ENCODE data around the gene COX7A2. TPM values are rescaled to one million over a fixed set of nuclear protein-coding genes. Genes with fewer than 3 reads are reported as not detected.

COX7A2 gene
- total RNA-seq, 1 experiment from 2014 or later: 516 TPM

GRCh38 chr6:75282706-75283105 is 39.1 kb upstream of the COX7A2 start:
- Histone ChIP-seq H3K23me2 (ENCODE audit: insufficient read length, low read depth, low read length, poor library complexity, severe bottlenecking) (no peaks in the 10 kb centered on the region), H2BK12ac (ENCODE audit: insufficient read length, low read depth, low read length) (no peak overlapping the region), H2AK5ac (ENCODE audit: insufficient read length, low read length) (no peak overlapping the region), H3K14ac (ENCODE audit: insufficient read depth, low read length) (no peak overlapping the region), H3K4me1 (ENCODE audit: insufficient read depth, low read length) (peaks cover 6% of the 10 kb centered on the region; the same call in 1 of the 2 replicates), H2BK15ac (ENCODE audit: low read depth, low read length) (no peak overlapping the region), H3K79me1 (ENCODE audit: insufficient read depth, low read depth, low read length, poor library complexity, severe bottlenecking) (no peaks in the 10 kb centered on the region), H3K79me2 (ENCODE audit: insufficient read depth, low read length) (peaks cover 24% of the 10 kb centered on the region; the same call in 1 of the 2 replicates), H3K4me2 (ENCODE audit: insufficient read depth, insufficient read length, low read length) (peak overlapping the region; percentile 51), H3K9ac (ENCODE audit: extremely low read depth, insufficient read length, low read length) (peak overlapping the region; percentile 57), H3T11ph (ENCODE audit: low read length) (no peak overlapping the region), H2BK5ac (ENCODE audit: insufficient read length, low read length) (no peak overlapping the region), H3K4ac (ENCODE audit: low read depth, low read length) (no peak overlapping the region), H4K91ac (ENCODE audit: insufficient read length, low read depth, low read length) (no peak overlapping the region), H4K8ac (replicated peaks; ENCODE audit: insufficient read length, low read depth, low read length) (no peak overlapping the region), H2BK120ac (ENCODE audit: low read depth, low read length, poor library complexity, severe bottlenecking) (no peak overlapping the region), H2BK20ac (ENCODE audit: low read depth, low read length, poor library complexity, severe bottlenecking) (no peak overlapping the region), H3K9me3 (ENCODE audit: control insufficient read depth, low read depth, low read length) (no peaks in the 10 kb centered on the region), H4K5ac (ENCODE audit: insufficient read length, low read depth, low read length) (no peak overlapping the region), H3K27ac (ENCODE audit: insufficient read length, low read depth, low read length) (no peak overlapping the region), H4K20me1 (ENCODE audit: control insufficient read depth, insufficient read depth, insufficient read length) (no peaks in the 10 kb centered on the region), H3K56ac (ENCODE audit: insufficient read length, low read depth, low read length) (no peak overlapping the region), H3K27me3 (ENCODE audit: insufficient read depth, low read length) (no peaks in the 10 kb centered on the region), H3K23ac (ENCODE audit: insufficient read length, low read depth, low read length) (no peak overlapping the region), H3K18ac (ENCODE audit: insufficient read length, low read depth, low read length) (no peak overlapping the region), H2AFZ (ENCODE audit: low read length) (no peak overlapping the region)
- no peak for TF ChIP-seq CTCF (conservative IDR thresholded peaks at IDR 0.05)
- peaks cover 44 to 50% of the 10 kb centered on the region in 2 experiments for H3K4me1 Mint-ChIP-seq
- H3K9me3 Mint-ChIP-seq: no peaks in the 10 kb centered on the region
- H3K27me3 Mint-ChIP-seq (ENCODE audit: low read depth): no peaks in the 10 kb centered on the region
- peaks cover 0 to 2% (median 0%) of the 10 kb centered on the region in 3 experiments; a peak in 1 of 7 replicates for H3K36me3 Mint-ChIP-seq (ENCODE audit: insufficient read depth in 1 of 3, low read depth in 3 of 3)
- H3K27ac Mint-ChIP-seq: peak overlapping the region in 1 of 3 experiments; percentile 53; a peak in 2 of 7 replicates
- DNase-seq: no peak
- H3K4me3 Mint-ChIP-seq: peak overlapping the region in 1 of 2 experiments; percentile 69; a peak in 2 of 5 replicates
- WGBS (ENCODE audit: extremely low coverage, insufficient read length, low lambda C conversion rate): no CpG with 5 or more reads among the region's 2 CpGs
